LNCAP (cell line): Measurements from ENCODE around the gene TBX4.

ENCODE experiments used
- CTCF ChIP-seq: fragments of 450-650 bp; IDR thresholded peaks from 2 replicates; pipeline ENCODE4 v1.5.1; 2017; ENCODE audit warnings: mild to moderate bottlenecking

Gene TBX4

GRCh38 chr17:61491981-61492380 lies 39.8 kb downstream of the TBX4 start:
- TF ChIP-seq CTCF = no peak

GRCh38 chr17:61492759-61493526 lies 40.7 kb downstream of the TBX4 start:
- no peak for TF ChIP-seq CTCF

- TF ChIP-seq CTCF = no peak
Observed at GRCh38 chr17:61494325-61495160, 42.3 kb downstream of the TBX4 start.

- no peak for TF ChIP-seq CTCF
Observed at GRCh38 chr17:61495161-61495857, 43.1 kb downstream of the TBX4 start.

DNA sequence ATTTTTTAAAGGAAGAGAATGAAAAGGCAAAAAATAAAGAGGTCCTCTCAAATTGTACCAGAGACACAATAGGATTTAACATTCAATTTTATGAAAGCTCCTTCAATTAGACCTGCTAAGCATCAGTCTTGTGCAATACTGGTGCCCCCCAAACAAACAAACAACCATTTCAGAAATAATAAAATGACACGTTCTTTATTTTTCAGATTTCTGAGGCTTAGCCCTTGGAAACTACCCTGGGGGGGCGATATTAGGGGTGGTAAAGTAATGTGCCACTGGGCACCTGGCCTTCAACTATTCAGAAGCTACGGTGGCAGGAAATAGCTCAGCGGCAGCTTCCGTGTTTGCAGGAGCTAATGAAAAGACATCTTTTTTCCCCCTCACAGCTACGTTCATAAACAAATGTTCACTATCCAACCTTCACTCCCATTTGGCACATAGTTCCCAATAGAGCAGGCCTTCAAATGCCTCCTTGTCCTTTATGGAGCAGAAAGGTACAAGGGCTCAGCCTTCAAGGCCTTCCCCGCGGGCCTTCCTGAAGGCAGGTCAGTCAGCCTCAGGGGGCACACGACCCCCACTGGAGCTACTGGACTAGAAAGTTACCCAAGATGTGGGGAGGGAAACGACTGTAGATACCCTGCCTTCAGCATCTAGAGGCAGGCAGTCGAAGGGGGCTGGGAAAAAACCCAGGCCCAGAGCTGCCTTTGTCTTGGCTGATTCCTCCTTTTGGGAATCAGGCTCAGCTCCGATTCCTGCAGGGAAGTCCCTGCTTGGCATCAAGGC lies 44.1 kb downstream of the TBX4 start:
- TF ChIP-seq CTCF = no peak

DNA sequence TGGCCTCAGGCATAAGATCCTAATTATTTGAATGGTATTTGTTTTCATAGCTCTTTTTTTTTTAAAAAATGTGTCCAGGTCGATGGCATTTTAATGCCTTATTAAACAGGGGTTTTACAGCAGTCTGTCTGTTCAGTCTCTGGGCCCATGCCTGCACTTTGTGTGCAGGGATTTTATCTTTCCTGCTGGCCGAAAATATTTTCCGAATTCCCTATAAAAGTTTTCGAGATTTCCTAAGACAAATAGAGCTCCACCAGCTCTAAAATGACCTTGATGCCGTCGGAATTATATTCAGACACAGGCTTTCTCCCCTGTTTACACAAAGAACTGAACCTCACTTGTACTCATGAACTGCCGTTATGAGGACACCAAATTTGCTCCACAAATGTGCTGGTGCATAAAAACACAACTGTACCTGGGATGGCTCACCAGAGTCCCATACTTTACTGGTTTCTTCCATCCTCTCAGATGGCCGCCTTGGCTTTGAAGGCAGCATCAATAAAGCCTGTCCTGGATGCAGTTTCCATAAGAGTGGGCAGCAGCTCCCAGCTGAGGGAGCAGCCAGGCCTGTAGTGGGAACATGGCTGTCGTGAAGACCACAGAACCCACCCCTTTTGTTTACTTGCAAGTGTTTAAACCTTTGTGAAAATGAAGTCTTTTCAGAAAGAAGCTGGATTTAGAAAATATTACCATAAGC lies 44.9 kb downstream of the TBX4 start:
- TF ChIP-seq CTCF = no peak
